ENCODE data around the gene FXYD2. TPM values are rescaled to one million over a fixed set of nuclear protein-coding genes. Genes with fewer than 3 reads are reported as not detected.

FXYD2 gene
- total RNA-seq, 1 experiment from 2014 or later = 1.4 TPM

DNA sequence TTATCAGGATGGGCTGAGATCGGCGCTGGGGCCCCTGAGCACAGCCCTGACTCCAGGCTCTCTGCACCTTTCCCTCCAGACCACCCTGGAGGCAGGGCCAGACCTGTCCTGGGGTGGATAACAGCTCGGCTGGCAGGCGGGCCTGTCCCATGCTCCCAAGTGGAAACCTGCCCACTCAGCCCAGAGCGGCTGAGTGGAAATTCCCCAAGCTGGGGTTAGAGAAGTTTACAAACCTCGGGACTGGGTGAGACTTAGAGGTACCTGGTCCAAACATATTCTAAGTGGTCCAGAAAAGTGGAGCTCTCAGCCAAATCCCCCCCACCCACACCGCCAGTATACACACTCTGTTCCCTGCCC lies 4.8 kb upstream of the FXYD2 start:
- Mint-ChIP-seq H3K4me1 (peaks cover 22% of the 10 kb centered on the region), H3K27me3 (ENCODE audit: low read depth) (peaks cover 2% of the 10 kb centered on the region; the same call in 1 of the 2 replicates), H3K27ac (no peak overlapping the region), H3K4me3 (no peak overlapping the region), H3K36me3 (no peaks in the 10 kb centered on the region), H3K9me3 (no peaks in the 10 kb centered on the region)
- DNase-seq (ENCODE audit: low spot score) = no peak
- TF ChIP-seq TP53 (CRISPR knock-in tag; IDR thresholded peaks at IDR 0.05) = no peak
- TF ChIP-seq, protein P1, sequence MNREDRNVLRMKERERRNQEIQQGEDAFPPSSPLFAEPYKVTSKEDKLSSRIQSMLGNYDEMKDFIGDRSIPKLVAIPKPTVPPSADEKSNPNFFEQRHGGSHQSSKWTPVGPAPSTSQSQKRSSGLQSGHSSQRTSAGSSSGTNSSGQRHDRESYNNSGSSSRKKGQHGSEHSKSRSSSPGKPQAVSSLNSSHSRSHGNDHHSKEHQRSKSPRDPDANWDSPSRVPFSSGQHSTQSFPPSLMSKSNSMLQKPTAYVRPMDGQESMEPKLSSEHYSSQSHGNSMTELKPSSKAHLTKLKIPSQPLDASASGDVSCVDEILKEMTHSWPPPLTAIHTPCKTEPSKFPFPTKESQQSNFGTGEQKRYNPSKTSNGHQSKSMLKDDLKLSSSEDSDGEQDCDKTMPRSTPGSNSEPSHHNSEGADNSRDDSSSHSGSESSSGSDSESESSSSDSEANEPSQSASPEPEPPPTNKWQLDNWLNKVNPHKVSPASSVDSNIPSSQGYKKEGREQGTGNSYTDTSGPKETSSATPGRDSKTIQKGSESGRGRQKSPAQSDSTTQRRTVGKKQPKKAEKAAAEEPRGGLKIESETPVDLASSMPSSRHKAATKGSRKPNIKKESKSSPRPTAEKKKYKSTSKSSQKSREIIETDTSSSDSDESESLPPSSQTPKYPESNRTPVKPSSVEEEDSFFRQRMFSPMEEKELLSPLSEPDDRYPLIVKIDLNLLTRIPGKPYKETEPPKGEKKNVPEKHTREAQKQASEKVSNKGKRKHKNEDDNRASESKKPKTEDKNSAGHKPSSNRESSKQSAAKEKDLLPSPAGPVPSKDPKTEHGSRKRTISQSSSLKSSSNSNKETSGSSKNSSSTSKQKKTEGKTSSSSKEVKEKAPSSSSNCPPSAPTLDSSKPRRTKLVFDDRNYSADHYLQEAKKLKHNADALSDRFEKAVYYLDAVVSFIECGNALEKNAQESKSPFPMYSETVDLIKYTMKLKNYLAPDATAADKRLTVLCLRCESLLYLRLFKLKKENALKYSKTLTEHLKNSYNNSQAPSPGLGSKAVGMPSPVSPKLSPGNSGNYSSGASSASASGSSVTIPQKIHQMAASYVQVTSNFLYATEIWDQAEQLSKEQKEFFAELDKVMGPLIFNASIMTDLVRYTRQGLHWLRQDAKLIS (CRISPR knock-in tag; IDR thresholded peaks at IDR 0.05; ENCODE audit: borderline replicate concordance) = no peak
- no peak for TF ChIP-seq ZNF396 (CRISPR knock-in tag; IDR thresholded peaks at IDR 0.05; ENCODE audit: borderline replicate concordance)
- no peak for TF ChIP-seq OVOL2 (CRISPR knock-in tag; IDR thresholded peaks at IDR 0.05; ENCODE audit: borderline replicate concordance)
- TF ChIP-seq CBFB (CRISPR knock-in tag; IDR thresholded peaks at IDR 0.05; ENCODE audit: low read depth) = no peak
- no peak for TF ChIP-seq MAX (CRISPR knock-in tag; IDR thresholded peaks at IDR 0.05)
- TF ChIP-seq JAZF1 (CRISPR knock-in tag; IDR thresholded peaks at IDR 0.05) = no peak
- TF ChIP-seq, protein P2, sequence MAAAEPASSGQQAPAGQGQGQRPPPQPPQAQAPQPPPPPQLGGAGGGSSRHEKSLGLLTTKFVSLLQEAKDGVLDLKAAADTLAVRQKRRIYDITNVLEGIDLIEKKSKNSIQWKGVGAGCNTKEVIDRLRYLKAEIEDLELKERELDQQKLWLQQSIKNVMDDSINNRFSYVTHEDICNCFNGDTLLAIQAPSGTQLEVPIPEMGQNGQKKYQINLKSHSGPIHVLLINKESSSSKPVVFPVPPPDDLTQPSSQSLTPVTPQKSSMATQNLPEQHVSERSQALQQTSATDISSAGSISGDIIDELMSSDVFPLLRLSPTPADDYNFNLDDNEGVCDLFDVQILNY (CRISPR knock-in tag; IDR thresholded peaks at IDR 0.05) = no peak
- TF ChIP-seq ZNF219 (CRISPR knock-in tag; IDR thresholded peaks at IDR 0.05; ENCODE audit: borderline replicate concordance) = no peak
- POLR2A ChIA-PET = no interaction called here
- CTCF ChIA-PET = interaction anchor here (1.1 kb wide), 1 partner anchor 75 kb away, joined by 4 read pairs; no protein-coding TSS in a partner anchor
- ATAC-seq = no peak

- TF ChIP-seq ZNF219 (CRISPR knock-in tag; IDR thresholded peaks at IDR 0.05; ENCODE audit: borderline replicate concordance) (no peak), ZNF263 (CRISPR knock-in tag; IDR thresholded peaks at IDR 0.05; ENCODE audit: low read depth) (no peak), E2F1 (CRISPR knock-in tag; IDR thresholded peaks at IDR 0.05) (no peak), ZMAT4 (CRISPR knock-in tag; IDR thresholded peaks at IDR 0.05) (no peak), STAT6 (CRISPR knock-in tag; conservative IDR thresholded peaks at IDR 0.05; ENCODE audit: low read depth) (no peak), ATF2 (CRISPR knock-in tag; IDR thresholded peaks at IDR 0.05; ENCODE audit: borderline replicate concordance, low read depth) (no peak), NR1H2 (CRISPR knock-in tag; IDR thresholded peaks at IDR 0.05) (no peak), ETV6 (CRISPR knock-in tag; IDR thresholded peaks at IDR 0.05) (no peak), SOX15 (CRISPR knock-in tag; IDR thresholded peaks at IDR 0.05) (no peak), TP53 (CRISPR knock-in tag; IDR thresholded peaks at IDR 0.05) (no peak), ZNF121 (CRISPR knock-in tag; IDR thresholded peaks at IDR 0.05) (no peak)
- TF ChIP-seq, protein P3, sequence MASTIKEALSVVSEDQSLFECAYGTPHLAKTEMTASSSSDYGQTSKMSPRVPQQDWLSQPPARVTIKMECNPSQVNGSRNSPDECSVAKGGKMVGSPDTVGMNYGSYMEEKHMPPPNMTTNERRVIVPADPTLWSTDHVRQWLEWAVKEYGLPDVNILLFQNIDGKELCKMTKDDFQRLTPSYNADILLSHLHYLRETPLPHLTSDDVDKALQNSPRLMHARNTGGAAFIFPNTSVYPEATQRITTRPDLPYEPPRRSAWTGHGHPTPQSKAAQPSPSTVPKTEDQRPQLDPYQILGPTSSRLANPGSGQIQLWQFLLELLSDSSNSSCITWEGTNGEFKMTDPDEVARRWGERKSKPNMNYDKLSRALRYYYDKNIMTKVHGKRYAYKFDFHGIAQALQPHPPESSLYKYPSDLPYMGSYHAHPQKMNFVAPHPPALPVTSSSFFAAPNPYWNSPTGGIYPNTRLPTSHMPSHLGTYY (CRISPR knock-in tag; IDR thresholded peaks at IDR 0.05) = no peak
- ChIA-PET POLR2A (interaction anchor here (1.1 kb wide), 1 partner anchor 42 kb away, joined by 4 read pairs; no protein-coding TSS in a partner anchor), CTCF (interaction anchor here (1.3 to 1.4 kb wide), 2 partner anchors 11 to 118 kb away, joined by 5 to 6 read pairs; no protein-coding TSS in a partner anchor)
- Mint-ChIP-seq H3K4me1 (peaks cover 28% of the 10 kb centered on the region), H3K9me3 (no peaks in the 10 kb centered on the region), H3K27me3 (ENCODE audit: low read depth) (peaks cover 2% of the 10 kb centered on the region; the same call in 1 of the 2 replicates), H3K27ac (no peak overlapping the region), H3K4me3 (no peak overlapping the region), H3K36me3 (no peaks in the 10 kb centered on the region)
- DNase-seq (ENCODE audit: low spot score) (no peak), ATAC-seq (no peak)
These were observed 4.2 kb upstream of the FXYD2 start for GRCh38 chr11:117828611-117829368.

Data from WTC11 (cell line).